Skeletal muscle cell (primary cell): ENCODE data around the gene COL4A3.

Experiments used
- DNase-seq: peaks from one replicate; pipeline ENCODE4 v3.0.0-alpha.2; 2010; ENCODE audit warnings: low read depth
- H3K4me3 ChIP-seq: 2 replicates; pipeline ENCODE4 v1.5.1; 2011; ENCODE audit warnings: low read depth, mild to moderate bottlenecking, control low read depth, low read length, moderate library complexity

The COL4A3 gene

GRCh38 chr2:227323818-227324217 lies 159.4 kb downstream of the COL4A3 start:
- DNase-seq = no peak
- H3K4me3 ChIP-seq = no peak overlapping the region

- peak overlapping the region; percentile 83 for H3K4me3 ChIP-seq
- DNase-seq = no peak
Observed at GRCh38 chr2:227324642-227324994, 160.2 kb downstream of the COL4A3 start.

- H3K4me3 ChIP-seq = peak within 1 kb of the TSS; percentile 83
- peak; percentile 74 for DNase-seq
Observed at GRCh38 chr2:227324995-227325838, 160.8 kb downstream of the COL4A3 start, which contains the start of gene MFF. Gene MFF (plus strand): TSS chr2:227325251. CDS start chr2:227330666, 5,415 bp downstream.

DNA sequence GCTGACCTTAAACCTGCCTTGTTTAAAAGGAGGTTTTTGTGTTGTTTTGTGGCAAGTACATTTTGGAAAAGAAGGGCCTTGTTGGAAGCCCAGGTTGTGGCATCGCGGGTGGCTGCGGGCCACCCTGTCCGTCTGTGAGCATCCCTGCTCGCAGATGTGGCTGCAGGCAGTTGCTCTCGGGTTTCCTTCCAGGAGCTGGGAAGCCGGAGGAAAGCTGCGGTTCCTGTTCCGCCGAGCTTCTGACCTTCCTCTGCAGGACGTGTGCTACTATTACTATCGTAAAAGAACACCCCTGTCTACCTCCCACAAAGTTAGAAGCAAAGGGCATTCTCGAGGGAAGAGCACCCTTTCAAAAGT lies 161.4 kb downstream of the COL4A3 start:
- no peak for DNase-seq
- H3K4me3 ChIP-seq = peak overlapping the region; percentile 83

GRCh38 chr2:227326783-227327182 lies 162.4 kb downstream of the COL4A3 start:
- peak overlapping the region; percentile 83 for H3K4me3 ChIP-seq
- DNase-seq = no peak

DNA sequence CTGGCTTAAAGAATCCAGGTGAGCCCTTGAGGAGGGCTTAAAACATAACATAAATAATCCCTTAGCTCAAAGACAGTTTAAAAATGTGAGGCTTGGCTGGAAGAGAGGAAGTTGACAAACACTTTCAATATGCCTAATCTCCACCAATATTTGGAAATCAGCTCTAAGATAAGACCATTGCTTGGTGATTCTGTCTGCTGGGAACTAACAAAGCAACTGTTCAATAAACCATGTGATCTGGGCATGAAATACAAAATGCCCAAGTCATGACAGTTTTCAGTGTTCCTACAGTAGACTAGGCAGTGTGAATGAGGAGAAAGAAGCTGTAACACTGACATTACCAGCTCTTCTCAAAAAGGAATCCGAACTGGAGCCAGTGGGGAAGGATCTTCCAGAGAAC lies 171.3 kb downstream of the COL4A3 start:
- no peak for DNase-seq
- H3K4me3 ChIP-seq = no peak overlapping the region

DNA sequence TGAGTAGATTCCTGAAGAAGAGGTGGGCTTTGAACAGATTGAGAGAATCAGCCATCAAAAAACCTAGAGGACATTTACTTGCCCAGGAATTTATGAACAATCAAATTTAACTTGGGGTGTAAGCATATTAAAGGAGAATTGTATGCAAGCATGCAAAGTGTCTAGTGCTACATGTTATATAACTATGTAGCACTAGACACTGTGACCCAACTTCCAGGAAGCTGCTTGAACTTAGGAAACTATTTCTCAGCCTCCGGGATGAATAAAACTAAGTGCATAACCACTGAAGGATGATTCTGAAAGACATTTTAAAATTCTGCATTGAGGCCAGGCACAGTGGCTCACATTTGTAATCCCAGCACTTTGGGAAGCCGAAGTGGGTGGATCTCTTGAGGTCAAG lies 173.0 kb downstream of the COL4A3 start:
- no peak overlapping the region for H3K4me3 ChIP-seq
- no peak for DNase-seq

DNA sequence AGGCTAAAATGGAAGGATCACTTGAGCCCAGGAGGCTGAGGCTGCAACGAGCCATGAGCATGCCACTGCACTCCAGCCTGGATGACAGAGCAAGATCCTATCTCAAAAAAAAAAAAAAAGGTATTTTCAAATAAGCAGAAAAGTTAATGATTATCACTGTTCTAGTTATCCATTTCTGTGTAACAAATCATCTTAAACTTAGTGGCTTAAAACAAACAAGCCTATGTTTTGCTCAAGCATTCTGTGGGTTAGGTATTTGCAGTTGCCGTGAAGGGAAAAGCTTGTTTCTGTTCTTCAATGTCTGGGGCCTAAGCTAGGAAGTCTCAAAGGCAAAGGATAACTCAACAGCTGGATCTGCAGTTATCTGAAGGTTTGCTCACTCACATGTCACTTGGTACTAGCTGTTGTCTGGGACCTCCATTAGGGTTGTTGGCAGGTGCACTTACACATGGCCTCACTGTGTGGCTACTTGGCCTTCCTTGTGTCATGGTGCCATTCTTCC lies 174.7 kb downstream of the COL4A3 start:
- DNase-seq = no peak
- no peak overlapping the region for H3K4me3 ChIP-seq

- H3K4me3 ChIP-seq = no peak overlapping the region
- no peak for DNase-seq
Observed at GRCh38 chr2:227340106-227340505, 175.7 kb downstream of the COL4A3 start.

DNA sequence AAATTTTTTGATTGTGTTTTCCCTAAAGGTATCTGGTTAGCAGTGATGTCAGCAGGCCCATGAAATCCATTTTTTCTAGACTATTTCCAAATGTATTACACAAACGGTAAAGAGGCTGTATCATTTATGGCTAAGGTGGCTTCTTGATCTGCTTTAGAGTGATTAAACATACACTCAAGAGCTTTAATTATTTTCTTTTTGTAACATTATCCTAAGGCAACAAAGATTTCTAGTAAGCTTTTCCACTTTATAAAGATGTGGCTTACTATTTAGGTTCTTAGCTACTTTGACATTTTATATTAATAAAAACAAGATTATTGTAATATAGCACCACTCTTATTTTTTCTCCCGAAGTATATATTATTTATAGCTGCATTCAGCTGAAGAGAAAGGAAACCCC lies 177.1 kb downstream of the COL4A3 start:
- H3K4me3 ChIP-seq = no peak overlapping the region
- no peak for DNase-seq

- no peak for DNase-seq
- no peak overlapping the region for H3K4me3 ChIP-seq
Observed at GRCh38 chr2:227344231-227344630, 179.8 kb downstream of the COL4A3 start.

GRCh38 chr2:227347117-227347516 lies 182.7 kb downstream of the COL4A3 start:
- DNase-seq = no peak
- H3K4me3 ChIP-seq = no peak overlapping the region

GRCh38 chr2:227348324-227348723 lies 183.9 kb downstream of the COL4A3 start:
- no peak overlapping the region for H3K4me3 ChIP-seq
- DNase-seq = no peak

GRCh38 chr2:227349989-227350612 lies 185.7 kb downstream of the COL4A3 start:
- DNase-seq = no peak
- no peak overlapping the region for H3K4me3 ChIP-seq

DNA sequence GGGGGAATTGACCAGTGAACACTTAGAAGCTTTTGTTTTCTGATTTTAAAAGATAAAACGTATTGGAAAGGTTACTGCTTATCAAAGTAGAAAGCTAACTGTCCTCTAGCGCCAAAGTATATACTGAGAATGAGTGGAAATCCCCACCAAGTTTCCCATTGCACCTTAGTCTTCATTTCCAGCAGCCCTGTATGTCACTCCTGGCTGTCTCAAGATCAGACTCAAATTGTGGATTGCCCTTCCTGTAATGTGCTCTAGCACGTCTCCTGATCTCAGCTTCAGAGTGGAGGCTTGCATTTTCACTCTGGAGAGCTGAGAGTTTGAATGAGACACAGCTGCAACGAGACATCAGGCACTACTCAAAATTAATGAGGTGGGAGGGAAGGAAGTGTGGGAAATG lies 187.2 kb downstream of the COL4A3 start:
- DNase-seq = no peak
- H3K4me3 ChIP-seq = no peak overlapping the region

GRCh38 chr2:227360351-227360750 lies 195.9 kb downstream of the COL4A3 start:
- DNase-seq = no peak
- H3K4me3 ChIP-seq = no peak overlapping the region

DNA sequence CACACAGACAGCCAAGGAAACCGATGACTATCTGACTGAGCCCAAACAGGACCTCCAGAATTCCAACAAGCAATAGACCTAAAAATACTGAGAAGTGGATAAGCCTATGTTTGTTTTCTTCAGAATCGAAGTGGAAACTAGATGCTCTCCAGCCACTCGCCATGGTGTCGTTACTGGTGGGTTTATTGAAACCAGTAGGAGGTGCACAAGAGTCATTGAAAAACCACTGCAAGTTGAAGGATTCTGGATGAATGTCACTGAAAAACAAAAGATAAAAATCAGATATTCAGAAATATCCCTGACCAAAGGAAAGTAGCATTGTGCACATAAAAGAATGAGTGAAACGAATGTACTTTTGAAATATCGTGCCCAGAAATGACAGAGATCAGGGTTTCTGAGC lies 199.3 kb downstream of the COL4A3 start:
- no peak for DNase-seq

More for the DNA sequence above, 199.3 kb downstream of the COL4A3 start:
- H3K4me3 ChIP-seq = no peak overlapping the region
